ES-I3 (cell line): ENCODE measurements around the gene LETM1.

Source experiments
- H3K36me3 ChIP-seq: 2 replicates; pipeline ENCODE4 v1.6.1; 2013; ENCODE audit warnings: mild to moderate bottlenecking, low read length, control low read depth, moderate library complexity; ENCODE audit not compliant: insufficient read depth
- H3K4me1 ChIP-seq: 2 replicates; pipeline ENCODE4 v1.6.1; 2013; ENCODE audit warnings: mild to moderate bottlenecking, control low read depth, low read length; ENCODE audit not compliant: insufficient read depth
- H3K9ac ChIP-seq: 2 replicates; pipeline ENCODE4 v1.6.1; 2013; ENCODE audit warnings: low read depth, mild to moderate bottlenecking, low read length, moderate library complexity
- H3K9me3 ChIP-seq: 2 replicates; pipeline ENCODE4 v1.6.1; 2013; ENCODE audit warnings: mild to moderate bottlenecking, low read length, moderate library complexity; ENCODE audit not compliant: control insufficient read depth, insufficient read depth

Gene LETM1

GRCh38 chr4:1856071-1856942, at the start of gene LETM1:
Gene LETM1 (minus strand): TSS chr4:1856156. CDS start chr4:1855950, 206 bp downstream.
- H3K36me3 ChIP-seq: no peaks in the 10 kb centered on the region
- H3K9ac ChIP-seq: peak within 1 kb of the TSS; percentile 87
- no peaks in the 10 kb centered on the region for H3K9me3 ChIP-seq
- H3K4me1 ChIP-seq: no peaks in the 10 kb centered on the region

- no peak overlapping the region for H3K9ac ChIP-seq
- no peaks in the 10 kb centered on the region for H3K9me3 ChIP-seq
- H3K36me3 ChIP-seq: peaks cover 6% of the 10 kb centered on the region
- H3K4me1 ChIP-seq: no peaks in the 10 kb centered on the region
These were observed 48.1 kb upstream of the LETM1 start for GRCh38 chr4:1904042-1904441.

GRCh38 chr4:1903035-1903434, 47.1 kb upstream of the LETM1 start:
- Histone ChIP-seq H3K9ac (no peak overlapping the region), H3K9me3 (no peaks in the 10 kb centered on the region), H3K36me3 (peaks cover 6% of the 10 kb centered on the region), H3K4me1 (no peaks in the 10 kb centered on the region)

GRCh38 chr4:1902243-1902642, 46.3 kb upstream of the LETM1 start:
- no peaks in the 10 kb centered on the region for H3K9me3 ChIP-seq
- no peaks in the 10 kb centered on the region for H3K4me1 ChIP-seq
- H3K9ac ChIP-seq: no peak overlapping the region
- peaks cover 6% of the 10 kb centered on the region for H3K36me3 ChIP-seq

GRCh38 chr4:1901127-1901526, 45.2 kb upstream of the LETM1 start:
- Histone ChIP-seq H3K9ac (no peak overlapping the region), H3K36me3 (peaks cover 6% of the 10 kb centered on the region), H3K4me1 (no peaks in the 10 kb centered on the region), H3K9me3 (no peaks in the 10 kb centered on the region)

GRCh38 chr4:1900624-1901023, 44.7 kb upstream of the LETM1 start:
- Histone ChIP-seq H3K9me3 (no peaks in the 10 kb centered on the region), H3K9ac (no peak overlapping the region), H3K36me3 (peaks cover 6% of the 10 kb centered on the region), H3K4me1 (no peaks in the 10 kb centered on the region)

- no peaks in the 10 kb centered on the region for H3K9me3 ChIP-seq
- no peak overlapping the region for H3K9ac ChIP-seq
- H3K36me3 ChIP-seq: peaks cover 6% of the 10 kb centered on the region
- no peaks in the 10 kb centered on the region for H3K4me1 ChIP-seq
These were observed 44.1 kb upstream of the LETM1 start for GRCh38 chr4:1900087-1900433.

- Histone ChIP-seq H3K36me3 (peaks cover 6% of the 10 kb centered on the region), H3K4me1 (no peaks in the 10 kb centered on the region), H3K9ac (no peak overlapping the region), H3K9me3 (no peaks in the 10 kb centered on the region)
These were observed 43.5 kb upstream of the LETM1 start for GRCh38 chr4:1899149-1900086.

- Histone ChIP-seq H3K9me3 (no peaks in the 10 kb centered on the region), H3K36me3 (peaks cover 6% of the 10 kb centered on the region), H3K4me1 (no peaks in the 10 kb centered on the region), H3K9ac (no peak overlapping the region)
These were observed 42.7 kb upstream of the LETM1 start for GRCh38 chr4:1898681-1899080.

- no peaks in the 10 kb centered on the region for H3K9me3 ChIP-seq
- H3K36me3 ChIP-seq: peaks cover 6% of the 10 kb centered on the region
- H3K9ac ChIP-seq: no peak overlapping the region
- H3K4me1 ChIP-seq: no peaks in the 10 kb centered on the region
These were observed 42.1 kb upstream of the LETM1 start for GRCh38 chr4:1898007-1898406.

GRCh38 chr4:1896658-1896991, 40.7 kb upstream of the LETM1 start:
- no peaks in the 10 kb centered on the region for H3K4me1 ChIP-seq
- peaks cover 6% of the 10 kb centered on the region for H3K36me3 ChIP-seq
- H3K9me3 ChIP-seq: no peaks in the 10 kb centered on the region
- H3K9ac ChIP-seq: no peak overlapping the region

GRCh38 chr4:1895971-1896657, 40.2 kb upstream of the LETM1 start:
- Histone ChIP-seq H3K9me3 (no peaks in the 10 kb centered on the region), H3K36me3 (peaks cover 6% of the 10 kb centered on the region), H3K9ac (no peak overlapping the region), H3K4me1 (no peaks in the 10 kb centered on the region)

- Histone ChIP-seq H3K9me3 (no peaks in the 10 kb centered on the region), H3K9ac (no peak overlapping the region), H3K4me1 (no peaks in the 10 kb centered on the region), H3K36me3 (no peaks in the 10 kb centered on the region)
These were observed 35.1 kb upstream of the LETM1 start for GRCh38 chr4:1890979-1891570.

GRCh38 chr4:1887052-1887451, 31.1 kb upstream of the LETM1 start:
- Histone ChIP-seq H3K9me3 (no peaks in the 10 kb centered on the region), H3K9ac (no peak overlapping the region), H3K36me3 (no peaks in the 10 kb centered on the region)

More at GRCh38 chr4:1887052-1887451, 31.1 kb upstream of the LETM1 start:
- no peaks in the 10 kb centered on the region for H3K4me1 ChIP-seq
